SIG-M5 (cell line): ENCODE measurements around the gene SNED1.

Experiments used
- DNase-seq: peaks from one replicate; lab custom pipeline; 2025; lab: John Stamatoyannopoulos, UW

Gene SNED1

DNA sequence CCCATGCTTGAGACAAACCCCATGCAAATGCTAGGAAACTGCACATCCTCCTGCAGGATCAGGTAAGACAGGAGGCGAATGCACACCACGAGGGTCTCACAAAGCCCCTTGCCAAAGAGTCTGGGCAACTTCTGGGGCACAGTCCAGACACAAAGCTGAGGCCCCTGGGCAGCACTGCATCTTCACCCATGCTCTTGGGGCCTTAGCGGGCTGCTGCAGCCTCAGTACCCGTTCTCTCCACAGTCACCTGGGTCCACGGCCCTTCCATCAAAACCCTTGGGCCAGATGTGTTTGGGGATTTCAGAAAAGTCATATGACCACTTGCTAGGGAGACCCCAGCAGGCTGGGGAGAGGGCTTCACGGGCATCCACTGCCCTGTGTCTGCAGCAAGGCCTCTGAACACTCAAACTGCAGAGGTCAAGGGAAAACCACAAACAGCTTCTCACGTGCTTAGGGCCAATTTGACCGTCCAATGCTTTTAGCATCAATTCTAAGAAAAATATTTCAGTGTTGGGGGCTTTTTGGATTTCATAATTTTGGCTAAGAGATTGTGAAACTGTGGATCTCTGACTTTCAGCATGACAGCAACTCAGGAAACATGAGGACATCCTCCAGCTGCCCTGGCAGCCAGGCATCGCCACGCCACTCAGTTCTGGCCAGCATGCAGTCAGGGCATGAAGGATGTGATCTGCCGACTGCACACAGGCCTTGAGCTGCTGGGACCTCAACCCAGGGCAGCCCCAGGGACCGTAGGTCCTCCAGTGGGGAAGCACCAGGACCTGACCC is 130.9 kb downstream of the SNED1 start:
- no peak for DNase-seq

DNA sequence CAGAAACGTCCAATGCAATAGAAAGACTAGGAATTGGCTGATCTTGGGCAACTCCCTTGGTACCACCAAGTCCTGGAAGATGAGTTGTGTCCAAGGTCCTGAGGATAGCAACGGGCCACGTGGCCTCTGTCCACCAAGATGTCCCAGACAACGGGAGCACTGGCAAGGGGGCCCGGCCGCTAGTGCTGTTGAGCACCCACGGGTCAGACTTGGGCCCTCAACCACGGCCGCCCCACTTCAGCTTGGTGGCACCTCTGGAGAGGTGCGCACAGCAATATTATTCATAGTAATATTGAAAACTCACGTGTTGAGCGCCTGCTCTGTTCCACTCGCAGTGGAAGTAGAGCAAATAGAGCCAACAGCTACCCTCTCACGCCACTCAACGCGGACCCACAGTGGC is 131.9 kb downstream of the SNED1 start:
- no peak for DNase-seq

DNA sequence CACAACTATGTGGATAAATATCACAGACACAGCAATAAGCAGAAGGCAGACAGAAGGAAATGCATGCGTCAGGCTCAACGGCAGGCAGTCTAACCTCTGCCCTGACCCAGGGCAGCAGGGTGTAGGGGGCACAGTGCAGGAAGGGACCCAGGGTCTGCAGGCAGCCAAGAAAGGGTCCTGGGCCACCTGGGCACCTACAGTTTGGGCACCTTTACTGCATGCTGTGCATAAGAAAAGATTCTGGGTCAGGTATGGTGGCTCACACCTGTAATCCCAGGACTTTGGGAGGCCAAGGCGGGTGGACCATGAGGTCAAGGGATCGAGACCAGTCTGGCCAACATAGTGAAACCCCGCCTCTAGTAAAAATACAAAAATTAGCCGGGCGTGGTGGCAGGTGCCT is 133.1 kb downstream of the SNED1 start:
- no peak for DNase-seq

DNA sequence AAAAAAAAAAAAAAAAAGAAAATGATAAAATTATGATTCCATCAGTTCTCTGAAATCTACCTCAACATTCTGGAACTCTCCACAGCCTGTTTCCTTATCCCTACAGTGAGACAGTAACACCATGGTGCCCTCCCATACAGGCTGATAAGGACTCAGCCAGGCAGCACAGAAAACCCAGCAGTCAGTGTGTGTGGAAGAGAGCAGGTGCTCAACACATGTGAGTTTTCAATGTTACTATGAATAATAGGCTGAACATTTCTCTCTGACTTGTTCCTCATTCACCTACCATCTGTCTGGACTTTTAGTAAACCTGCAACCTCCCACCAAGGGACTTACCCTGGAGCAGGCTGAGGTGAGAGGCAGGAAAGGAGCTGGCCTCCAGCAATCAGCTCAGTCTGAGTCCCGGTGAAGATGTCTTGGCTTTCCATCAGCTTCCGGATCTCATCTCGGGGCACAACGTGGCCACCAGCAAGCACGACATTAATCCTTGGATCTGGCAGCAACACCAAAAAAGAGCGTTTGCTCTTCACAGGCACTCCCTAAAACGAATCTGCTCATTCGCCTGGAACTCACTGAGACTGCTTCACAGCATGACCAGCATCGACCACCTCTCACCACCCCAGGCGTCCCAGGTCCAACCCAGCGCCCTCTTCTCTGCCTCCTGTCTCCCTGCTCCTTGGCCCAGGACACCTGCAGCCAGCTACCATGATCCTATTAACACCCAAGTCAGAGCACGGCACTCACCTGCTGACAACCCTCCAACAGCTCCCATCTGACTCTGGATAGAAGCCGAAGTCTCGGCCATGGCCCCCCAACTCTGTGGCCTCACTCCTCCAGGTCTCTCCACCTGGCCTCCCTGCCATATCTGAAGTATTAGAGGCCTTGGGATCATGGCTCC is 134.4 kb downstream of the SNED1 start:
- DNase-seq: no peak

DNA sequence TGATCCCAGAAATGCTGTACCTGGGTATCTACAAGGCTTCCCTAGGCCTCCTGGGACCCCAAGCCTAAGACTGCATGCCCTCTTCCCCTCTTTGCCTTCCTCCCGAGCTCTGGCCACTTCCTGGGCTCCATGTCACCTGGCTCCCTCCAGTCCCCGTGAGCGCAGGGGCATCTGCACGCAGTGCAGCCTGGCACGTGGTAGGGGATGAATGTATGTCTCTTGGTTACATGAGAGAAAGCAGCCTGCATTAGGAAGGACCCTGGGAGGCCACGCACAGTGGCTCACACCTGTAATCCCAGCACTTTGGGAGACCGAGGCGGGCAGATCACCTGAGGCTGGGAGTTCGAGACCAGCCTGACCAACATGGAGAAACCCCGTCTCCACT is 135.0 kb downstream of the SNED1 start:
- DNase-seq: no peak

DNA sequence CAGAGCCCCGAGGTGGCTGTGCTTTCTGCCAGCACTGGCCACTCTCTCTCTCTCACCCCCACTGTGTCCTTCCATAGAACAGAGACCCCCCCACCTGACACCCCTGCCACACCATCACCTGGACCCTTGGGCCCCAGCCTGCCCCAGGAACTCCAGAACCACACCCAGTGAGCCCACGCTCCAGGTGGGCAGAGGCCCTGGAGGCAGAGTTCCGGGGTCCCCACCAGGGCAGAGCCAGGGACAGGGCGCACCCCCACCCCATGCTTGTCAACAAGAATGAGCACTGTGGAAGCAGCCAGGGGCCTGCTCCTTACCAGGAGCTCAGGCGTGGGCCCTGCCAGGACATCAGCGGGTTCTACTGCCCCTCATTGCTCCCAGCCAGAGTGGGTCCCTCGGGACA is 136.3 kb downstream of the SNED1 start:
- DNase-seq: no peak

DNA sequence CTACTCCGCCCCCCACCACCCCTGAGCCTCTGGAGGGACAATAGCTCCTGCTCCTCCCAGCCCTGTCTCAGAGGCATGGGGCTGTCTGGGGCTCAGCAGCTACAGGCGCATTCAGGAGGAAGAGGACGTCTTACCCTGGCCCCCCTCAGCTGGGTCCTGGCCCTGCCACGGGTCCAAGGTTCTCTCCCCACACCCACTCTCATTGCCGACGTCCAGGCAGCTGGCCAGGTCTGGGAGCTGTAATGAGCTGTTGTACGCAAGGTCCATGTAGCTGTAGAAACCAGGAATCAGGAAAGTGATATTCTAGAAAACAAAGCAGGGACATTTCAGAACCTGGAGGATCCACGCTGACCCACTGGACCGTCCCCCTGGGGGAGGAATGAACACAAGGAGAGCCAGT is 137.3 kb downstream of the SNED1 start:
- no peak for DNase-seq

DNA sequence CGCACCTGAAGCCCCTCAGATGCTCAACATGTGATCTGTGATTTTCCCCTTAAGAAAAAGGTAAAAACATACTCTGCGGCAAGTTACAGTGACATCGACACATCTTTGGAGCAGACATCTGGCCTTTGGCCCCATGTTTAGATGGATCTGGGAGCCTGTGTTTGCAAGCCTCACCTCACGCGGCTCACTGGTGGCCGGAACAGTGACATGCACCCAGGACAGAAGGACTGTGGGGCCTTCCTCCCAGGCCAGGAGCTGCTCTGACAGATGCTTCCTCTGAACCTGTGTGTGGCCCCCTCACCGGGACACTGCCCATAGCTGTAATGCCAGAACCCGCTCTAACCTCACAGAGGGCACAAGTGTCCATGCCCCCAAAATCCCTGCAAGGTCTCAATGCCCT is 137.8 kb downstream of the SNED1 start:
- DNase-seq: no peak

DNA sequence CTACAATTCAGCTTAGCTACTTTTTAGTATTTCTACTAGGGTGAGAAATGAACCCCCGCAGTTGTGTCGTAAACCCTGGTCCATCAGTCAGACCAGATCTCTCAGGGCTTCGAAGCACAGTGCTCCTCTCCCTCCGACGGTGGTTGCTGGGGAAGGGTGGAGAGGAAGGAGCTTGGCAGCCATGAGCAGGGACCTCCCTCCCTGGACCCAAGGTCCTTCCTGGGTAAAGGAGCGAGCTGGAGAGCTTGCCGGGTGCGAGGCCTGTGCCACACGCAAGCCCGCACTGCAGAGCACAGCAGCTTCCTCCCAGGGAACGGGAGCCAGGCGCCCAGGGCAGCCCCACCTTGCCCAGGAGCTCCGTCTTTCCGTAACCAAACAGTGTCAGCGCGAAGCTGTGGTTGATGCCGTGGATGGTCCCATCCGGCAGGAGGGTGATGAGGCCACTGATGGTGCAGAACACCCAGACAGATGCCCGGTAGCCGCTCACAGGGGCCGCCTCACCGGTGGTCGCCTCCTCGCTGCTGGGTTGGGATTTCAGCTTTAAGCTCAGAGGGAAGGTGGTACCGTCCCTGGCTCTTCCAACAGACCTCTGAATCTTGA is 138.3 kb downstream of the SNED1 start:
- DNase-seq: no peak

DNA sequence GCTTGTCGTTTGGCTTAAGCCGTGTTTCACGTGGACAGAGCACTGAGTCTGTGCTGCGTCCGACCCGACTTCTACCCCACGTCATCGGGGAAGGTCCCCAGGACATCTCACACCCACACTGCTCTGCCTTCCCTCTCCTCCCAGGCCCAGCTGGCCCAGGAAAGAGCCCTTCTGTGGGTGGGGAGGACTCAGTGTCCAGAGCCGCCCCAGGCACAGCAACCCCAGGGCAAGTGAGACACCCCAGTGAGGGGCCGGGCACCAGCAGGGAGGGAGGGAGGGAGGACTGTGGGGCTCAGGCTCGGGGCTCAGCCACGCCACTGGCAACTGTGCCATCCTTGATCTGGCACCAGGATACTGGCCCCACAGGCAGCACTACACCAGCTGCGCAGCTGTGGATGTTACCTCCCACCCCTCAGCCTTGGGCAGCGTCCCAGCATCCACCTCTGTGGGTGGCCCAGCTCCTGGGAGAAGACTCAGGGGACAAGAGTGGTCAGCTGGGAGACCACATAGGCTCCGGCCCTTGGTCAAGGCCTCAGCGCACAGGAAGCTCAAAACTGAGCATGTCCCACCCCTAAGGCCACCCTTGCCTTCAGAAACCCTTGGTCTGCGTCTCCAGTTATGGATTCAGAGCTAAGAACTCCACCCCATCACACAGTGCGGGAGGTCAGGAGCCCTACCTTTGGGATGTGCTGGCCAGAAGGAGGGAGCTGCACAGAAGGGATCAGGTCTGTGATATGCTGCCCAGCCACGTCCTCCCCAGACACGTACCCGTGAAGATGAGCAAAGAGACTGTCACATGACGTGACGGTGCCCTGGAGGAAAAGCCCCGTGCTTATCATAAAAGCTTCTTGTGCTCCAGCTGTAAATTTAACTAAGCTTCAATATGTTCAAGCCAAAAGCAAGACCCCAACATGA is 139.1 kb downstream of the SNED1 start:
- DNase-seq: no peak

DNA sequence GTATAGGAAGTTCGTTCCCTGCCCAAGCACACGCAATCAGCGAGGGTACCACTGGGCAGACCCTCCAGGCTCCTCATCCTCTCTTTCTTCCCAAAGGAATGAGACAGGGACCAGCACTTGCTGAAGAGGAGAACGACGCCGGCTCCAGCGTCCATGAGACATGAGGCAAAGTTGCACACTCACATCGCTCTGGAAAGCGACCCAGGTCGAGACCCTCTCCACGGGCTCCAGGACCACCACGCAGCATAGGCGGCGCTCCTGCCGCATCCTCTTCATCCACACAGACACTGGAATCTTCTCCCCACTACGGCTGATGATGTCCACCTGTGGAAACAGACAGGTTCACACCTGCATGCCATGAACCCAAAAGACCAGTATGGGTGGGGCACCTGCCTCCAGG is 140.1 kb downstream of the SNED1 start:
- no peak for DNase-seq

DNA sequence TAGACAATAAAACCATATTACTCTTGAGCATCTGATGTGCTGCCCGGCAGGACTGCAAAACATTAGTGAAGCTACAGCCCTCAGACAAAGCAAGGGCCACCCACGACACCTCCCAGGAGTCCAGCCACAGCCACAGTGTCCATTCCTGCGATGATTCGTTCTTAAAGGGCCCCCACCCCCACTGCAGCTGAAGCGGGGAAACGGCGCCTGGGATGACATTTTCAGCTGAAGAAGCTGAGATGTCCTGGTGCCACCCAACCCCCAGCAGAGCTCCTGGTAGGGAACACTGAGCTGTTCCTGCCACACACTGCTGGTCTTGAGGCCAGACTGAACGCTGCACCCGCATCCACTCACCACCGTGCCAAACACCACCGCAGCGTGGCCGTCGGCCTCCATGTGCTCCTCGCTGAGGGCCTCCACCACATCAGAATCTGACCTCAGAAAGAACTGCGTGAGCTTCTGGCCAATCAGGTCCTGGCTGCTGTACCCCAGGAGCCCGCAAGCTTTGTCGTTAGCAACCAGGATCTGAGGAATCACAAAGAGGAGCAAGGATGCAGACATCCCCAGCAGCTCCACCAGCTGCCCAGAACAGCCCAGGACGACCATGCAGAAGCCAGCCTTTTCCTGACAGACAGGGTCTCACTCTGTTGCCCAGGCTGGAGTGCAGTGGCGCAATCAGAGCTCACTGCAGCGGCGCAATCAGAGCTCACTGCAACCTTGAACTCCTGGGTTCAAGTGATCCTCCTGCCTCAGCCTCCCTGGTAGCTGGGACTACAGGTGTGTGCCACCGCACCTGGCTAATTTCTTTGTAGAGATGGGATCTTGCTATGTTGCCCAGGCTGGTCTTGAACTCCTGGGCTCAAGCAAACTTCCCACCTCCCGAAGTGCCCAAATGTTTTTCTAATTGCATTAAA is 141.4 kb downstream of the SNED1 start:
- DNase-seq: no peak

DNA sequence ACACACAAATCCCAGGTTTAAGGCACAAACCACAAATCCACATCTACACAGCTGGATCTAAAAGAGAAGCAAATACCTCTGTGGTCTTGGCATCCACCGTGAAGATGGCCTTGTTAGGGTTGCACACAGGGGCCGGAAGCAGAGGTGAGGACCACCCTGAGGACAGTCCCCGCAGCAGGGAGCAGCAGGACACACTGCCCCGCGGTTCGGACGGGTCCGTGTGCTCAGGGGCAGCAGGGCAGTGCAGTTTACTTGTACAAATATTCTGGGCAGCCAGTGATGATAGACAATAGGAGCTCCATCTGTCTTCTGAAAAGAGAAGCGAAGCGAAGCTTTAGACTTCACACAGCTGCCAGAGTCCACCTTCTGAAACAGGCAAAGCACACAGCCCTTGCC is 142.0 kb downstream of the SNED1 start:
- DNase-seq: no peak

DNA sequence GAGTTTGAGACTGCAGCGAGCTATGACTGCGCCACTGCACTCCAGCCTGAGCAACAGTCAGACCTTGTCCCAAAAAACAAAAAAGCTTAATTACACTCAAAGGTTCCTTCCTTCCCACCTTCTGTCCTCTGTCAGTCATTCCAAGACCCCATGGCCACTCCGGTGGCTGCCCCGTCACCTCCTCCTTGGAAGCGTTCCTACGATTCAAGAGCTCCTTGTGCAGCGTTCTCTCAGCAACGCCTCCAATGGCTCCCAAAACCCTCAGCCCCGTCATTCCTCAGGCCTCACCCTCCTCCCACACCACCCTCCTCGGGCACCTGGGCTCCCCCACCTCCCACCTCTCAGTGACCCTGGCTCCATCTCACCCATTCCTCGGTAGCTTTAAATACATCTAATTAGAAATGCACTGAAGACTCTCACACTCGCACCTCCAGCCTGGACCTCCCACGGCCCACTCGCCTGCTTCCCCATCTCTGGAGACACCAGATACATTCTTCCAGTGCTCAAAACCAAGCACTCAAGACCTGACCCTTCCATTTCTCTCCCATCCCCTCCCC is 142.9 kb downstream of the SNED1 start:
- DNase-seq: no peak

DNA sequence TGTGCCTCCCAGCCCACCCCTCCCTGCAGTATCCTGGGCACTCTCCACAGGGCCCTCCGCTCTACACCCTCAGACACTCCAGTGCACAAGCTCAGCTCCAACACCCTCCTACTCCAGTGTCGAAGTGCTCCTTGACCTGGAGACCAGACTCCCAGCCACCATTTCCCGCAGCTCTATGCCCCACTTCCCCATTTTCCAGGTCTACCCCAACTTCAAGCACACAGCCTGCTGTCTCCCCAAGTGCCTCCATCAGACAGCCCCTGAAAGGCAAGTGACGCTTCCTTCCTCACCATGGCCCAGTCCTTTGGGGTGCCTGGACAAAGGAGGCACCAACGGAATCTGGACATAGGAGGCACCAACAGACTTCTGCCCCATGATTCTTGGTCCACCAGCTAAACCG is 143.6 kb downstream of the SNED1 start:
- no peak for DNase-seq

DNA sequence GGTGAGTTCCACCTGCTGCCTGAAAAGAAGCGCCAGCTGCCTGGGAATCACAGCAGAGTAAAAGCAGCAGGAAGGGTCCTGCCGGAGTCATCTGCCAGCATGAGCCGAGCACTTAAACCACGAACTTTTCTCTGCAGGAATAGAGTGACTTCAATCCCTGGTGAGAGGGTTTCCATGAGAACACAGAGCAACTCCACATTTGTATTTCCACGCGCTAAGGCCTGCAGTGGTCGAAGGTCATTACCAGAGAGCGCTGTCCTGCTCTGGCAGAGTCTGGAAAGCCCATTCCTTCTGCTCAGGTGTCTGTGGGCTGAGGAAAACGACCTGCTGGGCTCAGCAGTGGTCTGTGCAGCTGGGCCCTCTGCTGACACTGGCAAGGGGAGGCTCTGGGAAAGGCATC is 144.2 kb downstream of the SNED1 start:
- no peak for DNase-seq
